Breast epithelium (tissue), 4 donors: ENCODE results near the gene TMEM117. TPM values are rescaled to one million over a fixed set of nuclear protein-coding genes. Genes with fewer than 3 reads are reported as not detected.

Experiments used
- DNase-seq, 2 donors: peaks; one replicate each; pipeline ENCODE4 v3.0.0-alpha.2; 2019; ENCODE audit warnings: low spot score in 2 of 2
- H3K27ac ChIP-seq, 2 donors: fragments of 200-600 bp; sonication (generic) in 1 of 2; one replicate each; pipeline ENCODE4 v1.5.1; 2016 to 2019; ENCODE audit warnings: mild to moderate bottlenecking in 1 of 2
- H3K27me3 ChIP-seq, 2 donors: fragments of 200-600 bp; sonication (generic) in 1 of 2; one replicate each; pipeline versions ENCODE4 v1.5.1 to v1.6.0; 2017 to 2019; ENCODE audit warnings: control low read depth in 1 of 2, mild to moderate bottlenecking in 1 of 2
- H3K36me3 ChIP-seq: fragments of 200-600 bp; one replicate; pipeline ENCODE4 v1.5.1; 2019
- H3K4me1 ChIP-seq, 2 donors: fragments of 200-600 bp; sonication (generic); one replicate each; pipeline ENCODE4 v1.5.1; 2016 to 2019; ENCODE audit warnings: control low read depth in 1 of 2
- H3K4me3 ChIP-seq, 3 donors: fragments of 200-600 bp; sonication (generic); 1 replicate in 2 of 3; 2 replicates in 1 of 3; pipeline ENCODE4 v1.5.1; 2016 to 2019; ENCODE audit warnings: mild to moderate bottlenecking in 3 of 3, moderate library complexity in 2 of 3
- H3K9me3 ChIP-seq, 2 donors: fragments of 200-600 bp; sonication (generic) in 1 of 2; one replicate each; pipeline ENCODE4 v1.5.1; 2016 to 2019; ENCODE audit warnings: control low read depth in 1 of 2
- POLR2A ChIP-seq: fragments of 450-650 bp; IDR thresholded peaks from one replicate; pipeline ENCODE4 v1.6.1; 2016; ENCODE audit warnings: antibody characterized with exemption, mild to moderate bottlenecking, moderate library complexity
- POLR2AphosphoS5 ChIP-seq, 3 donors: sonication (generic); formaldehyde crosslinking; IDR thresholded peaks; one replicate each; pipeline ENCODE4 v1.6.1; 2017; ENCODE audit warnings: antibody characterized with exemption in 3 of 3
- intact Hi-C: fragments of 100-400 bp; cut with DNase I; formaldehyde crosslinking; loops from one replicate; pipeline ENCODE4 v1.15.1; 2023; ENCODE audit warnings: low total_unique reads
- total RNA-seq, 3 donors: library from RNA; depleted of rRNA; stranded (reverse); fragments of >200 nt; gene quantifications; one replicate each; pipeline ENCODE4 v1.1.0, GENCODE V29; 2016
- TF ChIP-seq, protein P1 (sequence below), 3 donors: fragments of 450-650 bp; IDR thresholded peaks; one replicate each; pipeline ENCODE4 v1.5.1; 2016 to 2017; ENCODE audit warnings: antibody characterized with exemption in 3 of 3, mild to moderate bottlenecking in 3 of 3, moderate library complexity in 3 of 3

Gene TMEM117
- total RNA-seq, 3 donors from 2014 or later = 6.1 to 17.1 (median 7.2) TPM

DNA sequence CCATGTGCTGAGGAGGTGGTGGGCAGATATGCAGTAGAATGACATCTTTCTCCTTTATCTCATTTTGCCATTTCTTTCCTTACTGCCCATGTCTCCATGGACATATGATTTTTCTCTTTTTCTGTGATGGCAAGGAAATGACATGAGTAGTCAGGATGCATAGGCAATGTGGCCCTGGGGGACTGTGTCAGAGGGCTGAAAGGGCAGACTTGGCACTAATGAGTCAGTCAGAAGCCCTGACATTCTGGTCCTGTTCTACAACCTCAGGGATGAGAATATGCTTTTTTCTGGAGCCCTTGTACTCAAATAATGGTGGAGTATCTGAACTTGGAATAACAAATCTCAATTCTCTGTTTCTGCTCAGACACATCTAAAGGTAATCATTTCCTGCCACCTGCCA, 167.8 kb downstream of the TMEM117 start:
- no peaks in the 10 kb centered on the region for H3K27me3 ChIP-seq
- no peak for TF ChIP-seq POLR2A
- TF ChIP-seq POLR2AphosphoS5 (IDR thresholded peaks at IDR 0.05) = no peak
- TF ChIP-seq, protein P1, sequence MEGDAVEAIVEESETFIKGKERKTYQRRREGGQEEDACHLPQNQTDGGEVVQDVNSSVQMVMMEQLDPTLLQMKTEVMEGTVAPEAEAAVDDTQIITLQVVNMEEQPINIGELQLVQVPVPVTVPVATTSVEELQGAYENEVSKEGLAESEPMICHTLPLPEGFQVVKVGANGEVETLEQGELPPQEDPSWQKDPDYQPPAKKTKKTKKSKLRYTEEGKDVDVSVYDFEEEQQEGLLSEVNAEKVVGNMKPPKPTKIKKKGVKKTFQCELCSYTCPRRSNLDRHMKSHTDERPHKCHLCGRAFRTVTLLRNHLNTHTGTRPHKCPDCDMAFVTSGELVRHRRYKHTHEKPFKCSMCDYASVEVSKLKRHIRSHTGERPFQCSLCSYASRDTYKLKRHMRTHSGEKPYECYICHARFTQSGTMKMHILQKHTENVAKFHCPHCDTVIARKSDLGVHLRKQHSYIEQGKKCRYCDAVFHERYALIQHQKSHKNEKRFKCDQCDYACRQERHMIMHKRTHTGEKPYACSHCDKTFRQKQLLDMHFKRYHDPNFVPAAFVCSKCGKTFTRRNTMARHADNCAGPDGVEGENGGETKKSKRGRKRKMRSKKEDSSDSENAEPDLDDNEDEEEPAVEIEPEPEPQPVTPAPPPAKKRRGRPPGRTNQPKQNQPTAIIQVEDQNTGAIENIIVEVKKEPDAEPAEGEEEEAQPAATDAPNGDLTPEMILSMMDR (IDR thresholded peaks at IDR 0.05) = no peak
- no peak for DNase-seq
- no peak overlapping the region for H3K4me3 ChIP-seq
- H3K9me3 ChIP-seq = peaks cover 0 to 11% of the 10 kb centered on the region in 2 donors
- H3K36me3 ChIP-seq = no peaks in the 10 kb centered on the region
- intact Hi-C loops = no loop called here
- no peaks in the 10 kb centered on the region for H3K4me1 ChIP-seq
- no peak overlapping the region for H3K27ac ChIP-seq

DNA sequence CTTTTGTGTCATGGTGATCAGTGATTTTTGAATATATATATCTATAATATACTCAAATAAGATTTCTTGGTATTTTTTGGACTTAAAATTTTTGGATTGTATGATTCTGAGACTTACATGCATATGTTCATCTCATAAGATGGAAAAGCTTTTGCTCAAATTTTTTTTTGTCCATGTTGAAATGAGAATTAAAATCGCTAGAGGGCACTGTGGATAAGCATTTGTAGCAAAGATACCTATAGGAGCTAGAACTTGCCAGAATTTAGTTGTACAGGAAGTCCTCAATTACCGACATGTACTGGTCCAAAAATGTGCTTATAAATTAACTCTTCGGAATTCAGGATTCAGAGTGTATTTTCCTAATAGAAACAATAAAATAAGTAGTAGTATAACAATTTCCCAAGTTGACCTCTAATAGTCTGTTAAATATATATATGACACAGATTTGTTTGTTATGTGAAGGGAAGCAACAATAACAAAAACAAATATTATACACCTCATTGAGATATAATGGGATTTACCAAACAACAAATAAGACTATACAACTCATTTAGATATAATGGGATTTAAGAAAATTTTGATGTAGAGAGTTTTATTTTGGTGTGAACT, 179.6 kb downstream of the TMEM117 start:
- H3K4me3 ChIP-seq = no peak overlapping the region
- H3K9me3 ChIP-seq = no peaks in the 10 kb centered on the region
- DNase-seq = no peak
- H3K27me3 ChIP-seq = no peaks in the 10 kb centered on the region
- intact Hi-C loops = no loop called here
- H3K36me3 ChIP-seq = no peaks in the 10 kb centered on the region
- TF ChIP-seq POLR2A = no peak
- TF ChIP-seq, protein P1 (IDR thresholded peaks at IDR 0.05) = peak in 2 of 3 donors; percentile 29 to 30
- no peaks in the 10 kb centered on the region for H3K4me1 ChIP-seq
- H3K27ac ChIP-seq = no peak overlapping the region

DNA sequence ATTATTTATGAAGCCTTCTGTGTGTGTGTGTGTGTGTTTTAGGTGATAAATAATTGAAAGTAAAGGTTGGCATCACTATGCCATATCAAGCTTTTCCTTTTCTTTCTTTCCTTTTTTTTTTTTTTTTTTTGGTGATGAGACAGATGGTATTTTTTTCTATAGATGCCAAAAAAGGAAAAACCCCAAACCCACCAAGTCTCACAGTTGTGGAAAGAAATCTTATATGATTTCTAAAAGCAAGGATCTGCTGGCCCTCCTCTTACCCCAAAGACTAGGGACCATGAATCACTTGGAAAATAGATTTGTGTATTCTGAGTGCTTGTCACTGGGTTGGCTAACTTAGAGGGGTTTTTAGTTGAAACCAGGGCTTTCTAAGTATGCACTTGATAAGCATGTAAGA, 181.3 kb downstream of the TMEM117 start:
- Histone ChIP-seq H3K4me3 (no peak overlapping the region), H3K9me3 (no peaks in the 10 kb centered on the region), H3K36me3 (no peaks in the 10 kb centered on the region), H3K27me3 (no peaks in the 10 kb centered on the region), H3K4me1 (no peaks in the 10 kb centered on the region), H3K27ac (no peak overlapping the region)
- intact Hi-C loops = no loop called here
- no peak for DNase-seq
- TF ChIP-seq POLR2A = no peak
- TF ChIP-seq POLR2AphosphoS5 (IDR thresholded peaks at IDR 0.05) = no peak
- TF ChIP-seq, protein P1 (IDR thresholded peaks at IDR 0.05) = no peak

DNA sequence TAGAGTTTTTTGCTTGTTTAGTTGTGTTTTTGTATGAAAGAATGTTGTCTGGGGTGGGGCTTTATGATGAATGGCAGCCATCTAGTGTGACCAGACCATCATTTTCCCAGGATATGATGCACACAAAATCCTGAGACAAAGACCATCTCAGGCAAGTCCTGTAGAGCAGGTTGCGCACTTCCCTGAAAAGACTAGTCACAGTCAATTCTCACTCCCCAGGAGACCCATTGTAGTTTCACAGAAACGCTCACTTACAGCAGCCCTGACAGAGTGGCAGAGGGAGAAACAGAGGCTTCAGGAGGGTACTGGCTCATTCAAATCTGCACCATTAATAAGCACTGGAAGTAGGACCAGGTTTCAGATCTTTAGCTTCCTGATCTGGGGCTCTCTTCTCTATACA, 183.2 kb downstream of the TMEM117 start:
- intact Hi-C loops = no loop called here
- TF ChIP-seq POLR2AphosphoS5 (IDR thresholded peaks at IDR 0.05) = no peak
- no peak for TF ChIP-seq POLR2A
- TF ChIP-seq, protein P1 (IDR thresholded peaks at IDR 0.05) = no peak

DNA sequence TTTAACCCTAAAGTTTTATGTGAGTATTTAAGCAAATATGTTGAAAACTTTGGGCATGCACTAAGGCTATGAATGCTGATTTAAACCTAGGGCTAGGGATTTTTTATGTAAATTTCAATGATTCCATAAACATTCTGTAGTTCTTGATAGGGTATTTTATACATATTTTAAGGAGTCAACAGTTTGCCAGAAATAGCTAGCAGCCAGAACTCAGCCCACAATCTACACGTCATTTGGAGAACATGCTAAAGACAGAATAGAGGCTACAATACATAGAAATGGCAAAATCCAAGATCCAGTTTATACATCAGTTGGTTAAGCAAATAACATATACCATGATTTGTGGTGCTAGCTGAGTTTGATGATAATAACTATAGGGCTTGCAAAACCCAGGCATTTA, 184.7 kb downstream of the TMEM117 start:
- Histone ChIP-seq H3K27me3 (no peaks in the 10 kb centered on the region), H3K4me3 (no peak overlapping the region), H3K36me3 (no peaks in the 10 kb centered on the region), H3K27ac (no peak overlapping the region), H3K4me1 (no peaks in the 10 kb centered on the region), H3K9me3 (no peaks in the 10 kb centered on the region)
- DNase-seq = no peak
- TF ChIP-seq POLR2AphosphoS5 (IDR thresholded peaks at IDR 0.05) (no peak), POLR2A (no peak)
- TF ChIP-seq, protein P1 (IDR thresholded peaks at IDR 0.05) = no peak
- intact Hi-C loops = no loop called here

More for the DNA sequence above, 183.2 kb downstream of the TMEM117 start:
- H3K27ac ChIP-seq = no peak overlapping the region
- H3K36me3 ChIP-seq = no peaks in the 10 kb centered on the region
- no peaks in the 10 kb centered on the region for H3K27me3 ChIP-seq
- H3K9me3 ChIP-seq = no peaks in the 10 kb centered on the region
- no peak for DNase-seq
- no peaks in the 10 kb centered on the region for H3K4me1 ChIP-seq
- H3K4me3 ChIP-seq = no peak overlapping the region
